HUES6 (cell line): Measurements from ENCODE around the gene TMEM191C.
A peak's percentile ranks its signal among the peaks of the same experiment; 100 is the strongest.
"Not testable (repeated sequence)": the region's sequence is repeated elsewhere in the genome, so short reads cannot be mapped to it uniquely, and the experiment has no call there.

Source experiments
- H3K27ac ChIP-seq: 2 replicates; pipeline ENCODE4 v1.7.0; 2013; ENCODE audit warnings: low read depth, mild to moderate bottlenecking, low read length, inconsistent platforms
- H3K27me3 ChIP-seq: 2 replicates; pipeline ENCODE4 v1.6.1; 2013; ENCODE audit warnings: low read length; ENCODE audit not compliant: control insufficient read depth, insufficient read depth
- H3K36me3 ChIP-seq: 2 replicates; pipeline ENCODE4 v1.6.1; 2013; ENCODE audit warnings: low read length; ENCODE audit not compliant: control insufficient read depth, insufficient read depth
- H3K4me1 ChIP-seq: 2 replicates; pipeline ENCODE4 v1.6.1; 2013; ENCODE audit warnings: low read length; ENCODE audit not compliant: control insufficient read depth, insufficient read depth
- H3K4me3 ChIP-seq: 2 replicates; pipeline ENCODE4 v1.5.1; 2013; ENCODE audit warnings: low read depth, low read length
- H3K9ac ChIP-seq: one replicate; pipeline ENCODE4 v1.6.1; 2013; ENCODE audit warnings: mild to moderate bottlenecking, low read length
- H3K9me3 ChIP-seq: 2 replicates; pipeline ENCODE4 v1.6.1; 2013; ENCODE audit warnings: low read depth, low read length; ENCODE audit not compliant: control insufficient read depth, insufficient read depth

The TMEM191C gene

DNA sequence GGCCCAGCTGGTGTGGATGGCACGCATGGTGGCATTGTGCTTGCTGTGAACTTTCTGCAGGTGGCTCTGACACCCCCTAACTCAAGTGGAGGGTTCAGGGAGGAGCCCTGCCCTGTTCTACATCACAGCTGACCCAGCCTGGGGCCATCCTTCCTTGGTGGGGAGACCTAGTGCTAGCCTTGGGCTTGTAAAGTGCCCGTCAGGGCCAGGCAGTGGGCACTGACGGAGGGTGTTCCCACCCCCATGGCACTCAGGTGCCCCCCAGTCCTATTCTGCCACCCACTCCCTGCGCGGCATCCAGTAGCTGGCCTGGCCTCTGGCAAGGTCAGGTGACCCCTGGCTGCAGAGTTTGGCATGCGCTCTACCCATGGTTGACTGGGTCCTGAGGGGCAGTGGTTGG lies 26.0 kb upstream of the TMEM191C start:
- H3K4me1 ChIP-seq: peaks cover 12% of the 10 kb centered on the region
- H3K9ac ChIP-seq, H3K27me3 ChIP-seq, H3K4me3 ChIP-seq, H3K27ac ChIP-seq, H3K9me3 ChIP-seq: not testable (repeated sequence)
- H3K36me3 ChIP-seq: peaks cover 15% of the 10 kb centered on the region

DNA sequence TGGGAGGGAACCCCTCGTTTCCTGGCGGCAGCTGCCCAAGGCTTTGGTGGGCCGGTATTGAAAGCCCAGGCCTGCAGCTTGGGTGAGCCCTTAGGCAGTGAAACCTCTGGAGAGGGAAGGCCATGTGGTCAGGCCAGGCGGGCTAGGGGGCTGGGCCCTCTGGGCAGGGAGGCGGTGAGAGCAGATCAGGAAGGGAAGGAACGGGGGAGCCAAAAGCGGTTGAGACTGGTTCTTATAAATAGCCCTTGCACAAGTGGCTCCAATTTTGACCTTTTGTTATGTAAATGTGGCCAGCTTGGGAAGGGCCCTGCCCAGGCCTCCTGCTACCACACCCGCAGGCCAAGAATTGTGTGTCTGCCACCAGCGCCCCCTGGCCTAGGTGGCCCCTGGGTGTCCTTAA lies 25.1 kb upstream of the TMEM191C start:
- peaks cover 12% of the 10 kb centered on the region for H3K4me1 ChIP-seq
- not testable (repeated sequence) for H3K9me3 ChIP-seq, H3K4me3 ChIP-seq, H3K9ac ChIP-seq, H3K27me3 ChIP-seq, H3K27ac ChIP-seq
- H3K36me3 ChIP-seq: peaks cover 25% of the 10 kb centered on the region

DNA sequence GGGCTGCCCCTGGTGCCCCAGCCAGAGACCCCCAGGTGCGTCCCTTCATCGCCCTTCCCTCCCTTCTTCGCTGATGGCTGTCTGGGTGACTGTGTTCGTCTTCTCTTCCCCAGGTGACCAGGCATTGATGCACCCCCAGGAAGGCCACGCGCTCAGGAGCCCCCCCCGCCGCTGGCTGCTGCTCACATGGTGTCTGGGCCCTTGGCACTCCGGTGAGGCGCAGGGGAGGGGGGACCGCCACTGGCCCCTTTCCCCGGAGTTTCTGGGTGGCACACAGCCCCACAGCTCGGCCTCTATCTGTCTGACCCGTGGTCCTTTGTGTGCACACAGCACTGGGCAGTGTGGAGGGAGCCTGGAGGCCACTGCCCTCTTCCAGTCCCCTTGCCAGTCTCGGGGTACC lies 24.5 kb upstream of the TMEM191C start:
- H3K9me3 ChIP-seq, H3K9ac ChIP-seq, H3K27me3 ChIP-seq, H3K4me3 ChIP-seq: not testable (repeated sequence)
- H3K27ac ChIP-seq: 0 out of 2 replicates have a peak overlapping the region, but pooled peaks have one; percentile 23
- H3K36me3 ChIP-seq: peaks cover 25% of the 10 kb centered on the region
- peaks cover 12% of the 10 kb centered on the region for H3K4me1 ChIP-seq

DNA sequence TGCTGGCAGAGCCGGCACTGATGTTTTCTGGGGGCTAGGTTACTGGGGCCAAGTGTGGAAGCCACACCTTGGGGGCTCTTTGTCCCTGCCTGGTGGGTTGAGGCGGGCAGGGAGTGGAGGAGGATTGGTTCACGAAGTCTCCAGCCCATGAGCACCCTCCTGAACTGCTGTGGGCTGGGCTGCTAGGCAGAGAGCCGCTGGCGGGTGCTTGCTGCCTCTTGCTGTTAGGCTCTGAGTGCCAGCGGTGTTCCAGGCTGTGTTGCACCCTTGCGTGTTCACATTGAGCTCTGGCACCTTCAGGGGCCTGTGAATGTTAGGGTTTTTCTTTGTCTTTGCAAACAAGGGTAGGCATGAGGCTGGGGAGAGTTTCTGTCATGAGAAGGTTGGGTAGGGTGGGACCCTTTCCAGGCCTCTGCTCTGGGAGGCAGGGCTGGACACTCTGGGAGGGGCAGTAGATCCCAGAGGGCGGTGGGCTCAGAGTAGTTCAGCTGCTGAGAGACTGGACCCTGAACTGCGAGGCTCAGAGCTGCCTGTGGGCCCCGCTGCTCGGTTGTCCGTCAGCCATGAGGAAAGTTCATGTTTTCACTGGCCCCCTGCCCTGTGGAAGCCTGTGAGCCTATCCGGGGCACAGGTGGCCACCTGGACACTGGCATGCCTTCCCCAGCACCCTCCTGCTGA lies 24.0 kb upstream of the TMEM191C start:
- no peak overlapping the region for H3K9ac ChIP-seq
- H3K36me3 ChIP-seq: peaks cover 25% of the 10 kb centered on the region
- no peak overlapping the region for H3K4me3 ChIP-seq
- H3K27ac ChIP-seq: 0 out of 2 replicates have a peak overlapping the region, but pooled peaks have one; percentile 23
- H3K9me3 ChIP-seq: no peaks in the 10 kb centered on the region
- H3K27me3 ChIP-seq: no peaks in the 10 kb centered on the region
- H3K4me1 ChIP-seq: peaks cover 13% of the 10 kb centered on the region

DNA sequence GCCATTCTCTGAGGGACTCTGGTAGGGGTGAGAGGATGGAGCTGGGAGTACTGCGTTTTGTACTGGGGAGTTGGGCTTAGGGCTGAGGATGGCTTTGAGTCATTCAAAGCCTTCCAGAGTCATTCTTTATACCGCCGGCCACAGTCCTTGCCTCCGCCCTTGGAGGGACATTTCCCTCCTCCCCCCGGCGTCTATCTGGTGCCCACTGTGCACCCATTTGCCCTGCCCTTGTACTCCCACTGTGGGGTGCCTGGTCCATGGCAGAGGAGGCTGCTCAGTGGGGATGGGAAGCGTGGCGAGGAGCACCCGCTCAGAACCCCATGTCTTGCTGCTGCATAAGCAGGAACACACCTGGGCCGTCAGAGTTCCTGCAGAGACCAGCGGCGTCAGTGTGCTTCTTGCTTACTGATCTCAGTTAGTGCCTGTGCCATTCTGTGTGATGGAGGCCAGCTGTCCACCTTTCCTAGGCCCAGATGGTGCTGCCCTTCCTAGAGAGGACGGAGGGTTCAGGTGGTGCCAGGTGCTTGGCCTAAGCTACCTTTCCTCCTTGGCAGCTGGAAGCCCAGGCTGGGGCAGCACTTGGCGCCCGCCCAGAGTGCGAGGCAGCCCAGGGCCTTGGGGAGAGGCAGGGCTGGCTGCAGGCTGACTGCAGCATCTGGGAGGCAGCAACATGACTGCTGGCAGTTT lies 23.3 kb upstream of the TMEM191C start:
- no peaks in the 10 kb centered on the region for H3K9me3 ChIP-seq
- H3K36me3 ChIP-seq: peaks cover 25% of the 10 kb centered on the region
- no peak overlapping the region for H3K9ac ChIP-seq
- no peak overlapping the region for H3K4me3 ChIP-seq
- H3K4me1 ChIP-seq: peaks cover 20% of the 10 kb centered on the region
- H3K27me3 ChIP-seq: no peaks in the 10 kb centered on the region
- H3K27ac ChIP-seq: no peak overlapping the region

DNA sequence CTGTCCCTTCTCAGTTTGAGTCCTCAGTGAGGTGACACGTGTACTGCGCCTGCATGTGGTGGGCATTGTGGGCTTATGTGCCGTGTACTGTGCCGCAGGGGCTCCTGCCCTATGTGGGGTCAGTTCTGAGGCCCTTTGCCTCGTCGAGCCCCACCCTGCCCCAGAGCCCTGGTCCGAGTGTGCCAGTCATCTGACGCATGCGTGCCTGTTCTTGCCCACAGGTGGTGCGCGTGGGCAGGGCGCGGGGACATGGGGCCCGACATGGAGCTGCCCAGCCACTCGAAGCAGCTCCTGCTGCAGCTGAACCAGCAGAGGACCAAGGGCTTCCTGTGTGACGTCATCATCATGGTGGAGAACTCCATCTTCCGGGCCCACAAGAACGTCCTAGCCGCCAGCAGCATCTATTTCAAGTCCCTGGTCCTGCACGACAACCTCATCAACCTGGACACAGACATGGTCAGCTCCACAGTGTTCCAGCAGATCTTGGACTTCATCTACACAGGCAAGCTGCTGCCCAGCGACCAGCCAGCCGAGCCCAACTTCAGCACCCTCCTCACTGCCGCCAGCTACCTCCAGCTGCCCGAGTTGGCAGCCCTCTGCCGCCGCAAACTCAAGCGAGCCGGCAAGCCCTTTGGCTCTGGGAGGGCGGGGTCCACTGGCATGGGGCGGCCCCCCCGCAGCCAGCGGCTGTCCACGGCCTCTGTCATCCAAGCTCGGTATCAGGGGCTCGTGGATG lies 22.3 kb upstream of the TMEM191C start:
- no peaks in the 10 kb centered on the region for H3K9me3 ChIP-seq
- no peaks in the 10 kb centered on the region for H3K27me3 ChIP-seq
- no peak overlapping the region for H3K4me3 ChIP-seq
- H3K9ac ChIP-seq: no peak overlapping the region
- H3K27ac ChIP-seq: no peak overlapping the region
- peaks cover 23% of the 10 kb centered on the region for H3K4me1 ChIP-seq
- H3K36me3 ChIP-seq: peaks cover 25% of the 10 kb centered on the region

DNA sequence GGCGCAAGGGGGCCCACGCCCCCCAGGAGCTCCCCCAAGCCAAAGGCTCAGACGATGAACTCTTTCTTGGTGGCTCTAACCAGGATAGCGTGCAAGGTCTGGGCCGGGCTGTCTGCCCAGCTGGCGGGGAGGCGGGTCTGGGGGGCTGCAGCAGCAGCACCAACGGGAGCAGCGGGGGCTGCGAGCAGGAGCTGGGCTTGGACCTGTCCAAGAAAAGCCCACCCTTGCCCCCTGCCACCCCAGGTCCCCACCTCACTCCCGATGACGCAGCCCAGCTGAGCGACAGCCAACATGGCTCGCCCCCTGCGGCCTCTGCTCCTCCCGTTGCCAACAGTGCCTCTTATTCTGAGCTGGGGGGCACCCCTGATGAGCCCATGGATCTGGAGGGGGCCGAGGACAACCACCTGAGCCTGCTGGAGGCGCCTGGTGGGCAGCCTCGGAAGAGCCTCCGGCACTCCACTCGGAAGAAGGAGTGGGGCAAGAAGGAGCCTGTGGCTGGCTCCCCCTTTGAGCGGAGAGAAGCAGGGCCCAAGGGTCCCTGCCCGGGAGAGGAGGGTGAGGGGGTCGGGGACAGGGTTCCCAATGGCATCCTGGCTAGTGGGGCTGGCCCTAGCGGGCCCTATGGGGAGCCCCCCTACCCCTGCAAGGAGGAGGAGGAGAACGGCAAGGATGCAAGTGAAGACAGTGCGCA lies 21.6 kb upstream of the TMEM191C start:
- Histone ChIP-seq H3K9me3 (no peaks in the 10 kb centered on the region), H3K9ac (no peak overlapping the region), H3K36me3 (peaks cover 25% of the 10 kb centered on the region), H3K27ac (no peak overlapping the region), H3K27me3 (no peaks in the 10 kb centered on the region), H3K4me1 (peaks cover 23% of the 10 kb centered on the region), H3K4me3 (no peak overlapping the region)

DNA sequence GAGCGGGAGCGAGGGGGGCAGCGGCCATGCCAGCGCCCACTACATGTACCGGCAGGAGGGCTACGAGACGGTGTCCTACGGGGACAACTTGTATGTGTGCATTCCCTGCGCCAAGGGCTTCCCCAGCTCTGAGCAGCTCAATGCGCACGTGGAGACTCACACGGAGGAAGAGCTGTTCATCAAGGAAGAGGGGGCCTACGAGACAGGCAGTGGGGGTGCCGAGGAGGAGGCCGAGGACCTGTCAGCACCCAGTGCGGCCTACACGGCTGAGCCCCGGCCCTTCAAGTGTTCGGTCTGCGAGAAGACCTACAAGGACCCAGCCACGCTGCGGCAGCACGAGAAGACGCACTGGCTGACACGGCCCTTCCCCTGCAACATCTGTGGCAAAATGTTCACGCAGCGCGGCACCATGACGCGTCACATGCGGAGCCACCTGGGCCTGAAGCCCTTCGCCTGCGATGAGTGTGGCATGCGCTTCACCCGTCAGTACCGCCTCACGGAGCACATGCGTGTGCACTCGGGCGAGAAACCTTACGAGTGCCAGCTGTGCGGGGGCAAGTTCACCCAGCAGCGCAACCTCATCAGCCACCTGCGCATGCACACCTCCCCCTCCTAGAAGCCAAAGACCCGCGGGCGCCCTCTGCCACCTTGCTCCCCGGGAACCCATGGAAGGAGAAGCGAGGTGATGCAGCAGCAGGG lies 20.9 kb upstream of the TMEM191C start:
- H3K27me3 ChIP-seq: no peaks in the 10 kb centered on the region
- no peak overlapping the region for H3K9ac ChIP-seq
- peaks cover 23% of the 10 kb centered on the region for H3K4me1 ChIP-seq
- H3K36me3 ChIP-seq: peaks cover 25% of the 10 kb centered on the region
- H3K27ac ChIP-seq: no peak overlapping the region
- H3K4me3 ChIP-seq: no peak overlapping the region
- no peaks in the 10 kb centered on the region for H3K9me3 ChIP-seq

DNA sequence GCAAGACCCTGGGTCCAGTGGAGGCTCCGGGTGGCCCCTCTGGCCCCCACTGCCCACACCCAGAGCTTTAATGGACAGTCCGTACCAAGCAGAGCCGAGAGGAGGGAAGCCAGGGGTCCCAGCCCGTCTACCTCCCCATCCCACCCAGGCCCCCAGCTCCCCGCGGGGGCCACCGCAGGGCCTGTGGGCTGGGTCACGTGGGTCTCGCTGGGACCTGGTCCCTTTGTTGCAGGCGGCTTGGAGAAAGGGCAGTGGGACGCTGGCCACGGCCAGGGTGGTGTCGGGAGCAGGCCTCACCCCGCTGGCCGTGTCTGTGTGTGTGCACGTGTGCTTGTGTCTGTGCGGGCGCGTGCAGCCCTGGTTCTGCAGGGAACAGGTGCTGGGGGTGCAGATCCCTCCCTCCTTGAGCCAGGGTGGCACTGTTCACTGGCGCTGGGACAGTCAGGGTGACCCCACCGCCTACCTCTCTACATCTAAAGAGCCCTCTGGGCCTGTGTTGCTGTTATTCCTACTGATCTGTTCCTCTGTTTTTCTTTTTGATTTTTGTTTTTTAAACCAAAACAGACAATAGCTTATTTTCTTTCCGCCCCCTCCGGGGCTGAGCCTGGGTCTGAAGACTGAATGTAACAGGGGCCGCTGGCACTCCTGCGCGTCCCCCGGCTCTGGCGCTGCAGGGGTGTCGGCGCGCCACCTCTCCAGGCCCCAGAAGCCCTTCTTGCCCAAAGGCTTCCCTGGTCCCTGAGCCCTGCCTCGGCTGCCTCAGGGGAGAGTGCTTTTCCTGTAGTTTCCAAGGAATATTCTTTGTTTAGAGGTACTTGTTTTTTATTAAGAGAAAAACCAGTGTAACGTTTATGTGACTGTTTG lies 20.1 kb upstream of the TMEM191C start:
- Histone ChIP-seq H3K9ac (no peak overlapping the region), H3K4me1 (peaks cover 23% of the 10 kb centered on the region), H3K36me3 (peaks cover 25% of the 10 kb centered on the region)

More for the DNA sequence above, 20.1 kb upstream of the TMEM191C start:
- no peak overlapping the region for H3K4me3 ChIP-seq
- H3K27me3 ChIP-seq: no peaks in the 10 kb centered on the region
- H3K27ac ChIP-seq: no peak overlapping the region
- no peaks in the 10 kb centered on the region for H3K9me3 ChIP-seq
